NCI-H1105 treated with DMSO at 0.1 percent for 48 hours (cell line): ENCODE measurements around the gene CHRNA4.

Experiments used
- DNase-seq: peaks from one replicate; lab custom pipeline; 2025; lab: John Stamatoyannopoulos, UW

CHRNA4 gene

DNA sequence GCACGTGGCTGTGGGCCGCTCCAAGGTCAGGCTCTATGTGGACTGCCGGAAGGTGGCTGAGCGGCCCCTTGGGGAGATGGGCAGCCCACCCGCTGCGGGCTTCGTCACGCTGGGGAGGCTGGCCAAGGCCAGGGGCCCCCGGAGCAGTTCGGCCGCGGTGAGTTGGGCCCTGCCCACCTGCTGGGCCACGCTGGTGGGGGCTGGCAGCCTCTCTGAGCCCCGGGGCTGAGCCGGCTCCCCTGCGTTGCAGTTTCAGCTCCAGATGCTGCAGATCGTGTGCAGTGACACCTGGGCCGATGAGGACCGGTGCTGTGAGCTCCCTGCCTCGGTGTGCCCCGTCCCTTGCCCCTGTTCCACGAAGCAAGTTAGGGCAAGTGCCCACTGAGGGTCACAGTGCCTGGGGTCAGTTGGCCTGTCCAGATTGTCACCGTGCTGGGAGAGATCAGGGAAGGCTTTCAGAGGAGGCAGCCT lies 41.1 kb downstream of the CHRNA4 start:
- no peak for DNase-seq

- DNase-seq = no peak
Measured at GRCh38 chr20:63319164-63320040, 41.7 kb downstream of the CHRNA4 start.

DNA sequence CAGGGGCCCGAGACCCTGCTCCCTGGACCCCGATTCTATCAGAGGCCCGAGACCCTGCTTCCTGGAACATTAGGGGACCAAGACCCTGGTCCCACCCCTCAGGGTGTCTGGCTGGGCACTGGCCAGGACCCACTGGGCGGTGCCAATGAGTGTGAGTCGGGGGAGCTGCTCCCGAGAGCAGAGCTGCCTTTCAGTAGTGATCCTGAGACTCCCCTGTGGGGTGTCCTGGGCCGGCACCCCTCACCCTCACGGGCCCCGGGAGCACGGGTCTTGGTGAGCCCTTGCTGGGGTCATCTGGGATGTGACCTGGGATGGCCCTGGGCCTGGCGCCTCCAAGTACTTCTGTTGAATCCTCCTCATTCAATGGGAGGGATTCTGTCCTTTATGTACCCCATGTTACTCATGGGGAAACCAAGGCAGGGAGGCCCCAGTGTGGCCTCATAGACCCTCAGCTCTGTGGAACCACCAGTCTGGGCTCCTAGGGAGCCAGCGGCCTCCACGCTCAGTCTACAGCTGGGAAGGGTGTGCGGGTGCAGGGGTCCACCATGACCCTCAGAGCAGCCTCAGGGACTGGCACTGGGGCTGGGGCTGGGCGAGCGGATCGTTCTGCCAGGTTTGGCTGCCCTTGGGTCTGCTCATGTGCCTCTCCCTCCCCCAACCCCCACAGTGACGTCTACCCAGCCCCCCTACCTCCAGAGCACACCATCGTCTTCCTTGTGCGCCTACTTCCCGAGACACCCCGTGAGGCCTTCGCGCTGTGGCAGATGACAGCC lies 42.6 kb downstream of the CHRNA4 start:
- DNase-seq = no peak

DNA sequence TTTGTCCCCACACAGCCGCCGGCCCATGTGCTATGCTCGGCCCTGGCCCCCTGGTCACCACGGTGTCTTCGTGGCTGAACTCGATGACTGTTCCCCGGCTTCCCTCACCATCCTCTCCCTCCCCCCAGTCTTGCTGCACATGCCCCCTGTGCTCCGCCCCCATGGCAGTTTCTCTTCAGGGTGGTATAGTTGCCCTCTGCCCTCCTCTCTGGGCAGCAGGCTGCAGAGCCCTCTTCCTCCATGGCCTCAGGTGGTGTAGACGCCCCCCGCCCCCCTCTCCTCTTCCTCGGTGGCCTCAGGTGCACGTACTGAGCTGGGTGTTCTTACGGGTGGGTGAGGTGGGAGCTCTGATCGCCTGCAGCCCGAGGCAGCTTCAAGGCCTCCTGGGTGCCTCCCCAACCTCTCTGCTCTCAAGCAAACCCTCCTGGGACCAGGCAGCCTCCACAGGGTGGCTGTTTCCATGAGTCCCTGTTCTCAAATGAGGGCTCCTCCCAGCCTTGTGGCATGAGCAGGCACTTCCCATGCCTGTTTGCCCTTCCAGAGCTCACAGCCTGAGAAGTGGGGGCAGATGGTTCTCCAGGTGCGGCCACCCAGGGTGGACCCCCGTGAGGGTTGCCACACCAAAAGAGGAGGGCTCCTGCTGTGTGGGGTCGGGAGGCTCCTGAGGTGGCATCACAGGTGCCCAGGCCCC lies 43.4 kb downstream of the CHRNA4 start:
- DNase-seq = no peak

DNA sequence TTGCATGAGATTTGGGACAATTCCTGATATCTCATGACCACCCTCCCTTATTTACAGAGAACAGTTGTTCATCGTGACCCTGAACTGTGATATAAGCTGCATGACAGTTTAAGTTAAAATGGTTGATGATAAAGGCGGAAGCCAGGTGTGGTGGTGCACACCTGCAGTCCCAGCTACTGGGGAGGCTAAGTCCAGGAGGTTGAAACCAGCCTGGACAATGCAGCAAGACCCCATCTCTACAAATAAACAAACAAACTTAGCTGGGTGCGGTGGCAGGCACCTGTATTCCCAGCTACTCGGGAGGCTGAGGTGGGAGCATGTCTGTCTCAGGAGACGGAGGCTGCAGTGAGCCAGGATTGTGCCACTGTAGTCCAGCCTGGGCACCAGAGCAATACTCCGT lies 44.1 kb downstream of the CHRNA4 start:
- DNase-seq = no peak

DNA sequence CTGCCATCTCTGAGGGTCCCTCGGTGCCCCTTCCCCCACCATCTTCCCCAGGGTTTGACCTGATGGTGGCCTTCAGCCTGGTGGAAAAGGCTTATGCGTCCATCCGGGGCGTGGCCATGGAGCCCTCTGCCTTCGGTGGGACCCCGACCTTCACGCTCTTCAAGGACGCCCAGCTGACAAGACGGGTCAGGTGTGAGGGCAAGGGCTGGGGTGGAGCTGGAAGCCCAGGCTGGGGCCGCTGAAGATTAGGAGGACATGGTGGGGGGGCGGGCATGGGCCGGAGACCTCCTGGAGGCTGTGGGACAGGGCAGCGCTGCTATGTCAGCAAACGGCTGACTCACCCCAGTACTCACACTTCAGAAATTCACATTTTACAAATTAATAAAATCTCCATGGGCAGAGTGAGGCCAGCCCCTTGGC lies 44.6 kb downstream of the CHRNA4 start:
- no peak for DNase-seq

DNA sequence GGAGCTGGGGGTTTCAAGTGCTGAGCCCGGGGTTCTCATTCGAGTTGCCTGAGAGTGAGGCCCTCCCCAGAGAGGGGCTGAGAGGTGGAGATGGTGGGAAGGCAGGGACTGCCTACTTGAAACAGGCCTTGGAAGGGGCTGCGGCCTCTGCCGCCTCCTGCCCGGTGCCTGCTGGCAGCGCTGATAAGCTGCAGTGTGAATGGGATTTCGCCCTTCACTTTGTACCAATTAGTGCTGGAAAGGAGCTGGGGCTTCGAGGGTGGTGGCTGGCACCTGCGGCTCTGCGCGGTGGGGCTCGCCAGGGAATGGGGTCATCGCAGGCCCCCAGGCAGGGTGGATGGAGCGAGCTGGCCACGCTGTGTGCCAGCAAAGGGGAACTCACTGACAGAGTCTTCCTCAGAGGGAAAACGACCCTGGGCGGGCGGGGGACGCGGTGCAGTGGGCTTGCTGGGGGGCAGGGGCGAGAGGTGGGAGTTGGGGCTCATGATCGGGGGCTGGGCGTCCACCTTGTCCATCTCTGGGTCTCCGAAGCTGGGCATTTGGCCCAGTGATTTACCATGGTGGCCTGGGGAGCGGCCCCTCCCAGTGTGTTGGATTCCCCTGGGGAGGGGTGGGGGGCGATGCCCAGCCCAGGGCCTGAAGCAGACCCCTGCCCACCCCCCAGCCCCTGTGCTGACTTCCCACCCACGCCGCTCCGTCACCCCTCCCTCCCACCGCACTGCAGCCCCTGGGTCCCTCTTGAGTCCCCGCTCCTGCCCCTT lies 45.2 kb downstream of the CHRNA4 start:
- no peak for DNase-seq

- DNase-seq = no peak
Measured at GRCh38 chr20:63315240-63315689, 45.9 kb downstream of the CHRNA4 start.

DNA sequence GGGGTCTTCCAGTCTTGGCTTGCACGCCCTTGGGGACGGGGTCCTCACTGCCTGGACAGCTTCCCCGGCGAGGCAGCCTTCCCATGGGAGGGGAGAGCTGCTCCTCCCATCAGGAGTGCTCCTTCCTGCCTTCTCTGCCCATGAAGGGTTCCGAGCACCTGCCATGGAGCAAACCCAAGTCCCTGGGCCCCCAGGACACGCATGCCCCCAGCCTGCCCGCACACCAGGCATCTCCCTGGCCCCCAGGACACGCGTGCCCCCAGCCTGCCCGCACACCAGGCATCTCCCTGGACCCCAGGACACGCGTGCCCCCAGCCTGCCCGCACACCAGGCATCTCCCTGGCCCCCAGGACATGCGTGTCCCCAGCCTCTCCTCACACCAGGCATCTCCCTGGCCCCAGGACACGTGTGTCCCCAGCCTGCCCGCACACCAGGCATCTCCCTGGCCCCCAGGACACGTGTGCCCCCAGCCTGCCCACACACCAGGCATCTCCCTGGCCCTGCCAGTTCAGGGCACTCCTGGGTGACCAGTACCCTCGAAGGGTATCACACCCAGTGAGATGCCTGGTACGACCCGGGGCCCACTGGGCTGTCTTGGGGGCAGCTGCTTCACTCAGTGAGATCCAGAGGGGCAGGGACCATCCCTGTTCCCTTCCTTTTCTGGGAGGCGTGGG lies 46.4 kb downstream of the CHRNA4 start:
- DNase-seq = no peak

DNA sequence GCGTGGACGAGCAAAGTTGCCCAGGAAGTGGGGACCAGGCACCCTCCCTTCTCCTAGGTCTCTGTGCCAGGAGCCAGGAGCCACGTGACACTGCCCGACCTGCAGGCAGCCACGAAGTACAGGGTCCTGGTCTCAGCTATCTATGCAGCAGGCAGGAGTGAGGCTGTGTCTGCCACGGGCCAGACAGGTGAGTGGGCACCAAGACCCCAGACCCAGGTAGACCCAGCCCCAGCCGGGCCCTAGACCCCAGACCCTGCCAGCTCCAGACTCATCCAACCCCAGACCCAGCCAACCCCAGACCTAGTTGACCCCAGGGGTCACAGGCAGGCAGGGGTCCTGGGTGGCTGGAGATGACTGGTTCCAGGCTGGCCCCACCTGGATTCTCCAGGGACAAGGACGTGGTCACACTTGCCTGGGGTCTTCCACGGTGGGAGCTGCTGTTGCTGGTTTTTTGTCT lies 47.1 kb downstream of the CHRNA4 start:
- no peak for DNase-seq

DNA sequence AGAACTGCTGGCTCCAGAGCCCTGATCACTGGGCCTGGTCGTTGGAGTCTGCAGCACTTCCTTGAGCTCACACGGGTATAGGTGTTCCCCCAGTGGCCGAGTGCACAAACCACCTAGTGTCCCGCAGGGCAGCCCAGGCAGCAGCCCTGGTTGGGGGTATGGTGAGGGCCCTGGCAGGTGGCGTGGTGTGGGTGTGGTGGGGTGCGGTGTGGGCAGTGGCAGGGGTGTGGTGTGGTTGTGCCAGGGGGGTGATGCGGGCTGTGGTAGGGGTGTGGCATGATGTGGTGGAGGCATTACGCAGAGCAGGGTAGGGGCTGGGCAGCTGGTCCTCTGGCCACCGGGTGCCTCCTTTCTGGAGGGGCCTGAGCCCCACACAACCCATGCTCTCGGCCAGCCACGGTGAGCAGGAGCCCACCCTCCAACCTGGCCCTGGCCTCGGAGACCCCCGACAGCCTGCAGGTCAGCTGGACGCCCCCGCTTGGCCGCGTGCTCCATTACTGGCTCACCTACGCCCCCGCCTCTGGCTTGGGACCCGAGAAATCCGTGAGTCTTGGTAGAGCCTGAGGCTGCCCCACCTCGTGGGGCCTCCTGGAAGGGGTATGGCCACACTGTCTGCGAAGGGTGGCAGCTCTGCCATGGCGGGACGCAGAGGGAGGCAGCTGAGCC lies 47.7 kb downstream of the CHRNA4 start:
- DNase-seq = no peak

- no peak for DNase-seq
Measured at GRCh38 chr20:63312690-63313348, 48.3 kb downstream of the CHRNA4 start.

DNA sequence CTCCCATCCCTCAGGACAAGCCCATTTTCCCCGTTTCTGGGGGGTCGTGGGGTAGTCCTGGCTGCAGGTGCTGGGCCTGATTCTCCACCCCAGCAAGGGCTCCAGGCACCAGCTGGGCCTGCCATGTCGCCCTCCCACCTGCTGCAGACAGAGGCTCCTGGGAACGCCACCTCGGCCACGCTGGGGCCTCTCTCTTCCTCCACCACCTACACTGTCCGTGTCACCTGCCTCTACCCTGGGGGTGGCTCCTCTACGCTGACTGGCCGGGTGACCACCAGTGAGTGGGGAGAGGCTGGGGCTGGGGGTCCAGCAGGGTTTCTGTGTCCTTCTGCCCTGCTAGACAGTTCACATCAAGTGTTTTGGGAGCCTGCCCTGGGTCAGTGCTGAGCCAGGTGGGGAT lies 48.9 kb downstream of the CHRNA4 start:
- DNase-seq = no peak

DNA sequence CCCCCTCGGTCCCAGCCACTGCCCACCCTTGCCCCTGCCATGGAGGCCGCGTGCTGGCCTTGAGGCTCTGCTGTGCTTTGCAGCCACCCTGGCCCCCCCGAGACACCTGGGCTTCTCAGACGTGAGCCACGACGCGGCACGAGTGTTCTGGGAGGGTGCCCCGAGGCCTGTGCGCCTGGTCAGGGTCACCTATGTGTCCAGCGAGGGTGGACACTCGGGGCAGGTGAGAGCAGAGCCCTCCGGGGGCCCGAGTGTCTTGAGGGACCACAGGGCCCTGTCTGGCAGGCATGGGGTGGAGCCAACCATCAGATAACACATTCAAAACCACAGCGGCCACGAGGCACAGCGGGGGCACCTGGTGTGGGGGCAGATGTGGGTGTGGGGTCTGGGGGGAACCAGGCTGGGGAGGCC lies 49.3 kb downstream of the CHRNA4 start:
- DNase-seq = no peak

DNA sequence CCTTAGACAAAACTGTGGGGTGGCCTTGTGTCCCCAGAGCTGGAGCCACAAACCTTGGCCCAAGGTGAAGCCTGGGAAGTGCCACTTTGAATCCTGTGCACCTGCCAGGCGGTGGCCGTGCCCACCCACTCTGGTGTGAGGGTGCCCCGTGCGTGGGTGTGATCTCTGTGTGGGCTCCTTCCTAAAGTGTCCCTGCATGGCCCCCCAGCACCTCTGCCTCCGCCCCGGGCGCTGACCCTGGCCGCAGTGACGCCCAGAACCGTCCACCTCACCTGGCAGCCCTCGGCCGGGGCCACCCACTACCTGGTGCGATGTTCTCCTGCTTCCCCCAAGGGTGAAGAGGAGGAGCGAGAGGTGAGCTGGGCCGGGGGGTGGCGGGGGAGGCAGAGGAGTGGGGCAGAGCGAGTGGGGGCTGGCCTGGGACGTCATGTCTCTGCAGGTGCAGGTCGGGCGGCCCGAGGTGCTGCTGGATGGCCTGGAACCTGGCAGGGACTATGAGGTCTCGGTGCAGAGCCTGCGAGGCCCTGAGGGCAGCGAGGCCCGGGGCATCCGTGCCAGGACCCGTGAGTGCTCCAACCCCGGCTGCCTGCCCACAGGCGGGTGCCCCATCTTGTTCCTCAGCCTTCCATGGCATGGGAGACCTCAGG lies 49.8 kb downstream of the CHRNA4 start:
- no peak for DNase-seq

- DNase-seq = no peak
Measured at GRCh38 chr20:63310265-63310991, 50.7 kb downstream of the CHRNA4 start.

- peak; percentile 33 for DNase-seq
Measured at GRCh38 chr20:63309261-63310071, 51.7 kb downstream of the CHRNA4 start.
